Measurements from ENCODE around the gene TSEN2. TPM values are rescaled to one million over a fixed set of nuclear protein-coding genes. Genes with fewer than 3 reads are reported as not detected.

TSEN2 gene
- total and polyA plus RNA-seq, 2 of the 13 experiments (the other 11 are each of a cell fraction or from before 2014, with no cell fraction given), result 11.0 to 17.3 TPM

- TF ChIP-seq, protein P1, sequence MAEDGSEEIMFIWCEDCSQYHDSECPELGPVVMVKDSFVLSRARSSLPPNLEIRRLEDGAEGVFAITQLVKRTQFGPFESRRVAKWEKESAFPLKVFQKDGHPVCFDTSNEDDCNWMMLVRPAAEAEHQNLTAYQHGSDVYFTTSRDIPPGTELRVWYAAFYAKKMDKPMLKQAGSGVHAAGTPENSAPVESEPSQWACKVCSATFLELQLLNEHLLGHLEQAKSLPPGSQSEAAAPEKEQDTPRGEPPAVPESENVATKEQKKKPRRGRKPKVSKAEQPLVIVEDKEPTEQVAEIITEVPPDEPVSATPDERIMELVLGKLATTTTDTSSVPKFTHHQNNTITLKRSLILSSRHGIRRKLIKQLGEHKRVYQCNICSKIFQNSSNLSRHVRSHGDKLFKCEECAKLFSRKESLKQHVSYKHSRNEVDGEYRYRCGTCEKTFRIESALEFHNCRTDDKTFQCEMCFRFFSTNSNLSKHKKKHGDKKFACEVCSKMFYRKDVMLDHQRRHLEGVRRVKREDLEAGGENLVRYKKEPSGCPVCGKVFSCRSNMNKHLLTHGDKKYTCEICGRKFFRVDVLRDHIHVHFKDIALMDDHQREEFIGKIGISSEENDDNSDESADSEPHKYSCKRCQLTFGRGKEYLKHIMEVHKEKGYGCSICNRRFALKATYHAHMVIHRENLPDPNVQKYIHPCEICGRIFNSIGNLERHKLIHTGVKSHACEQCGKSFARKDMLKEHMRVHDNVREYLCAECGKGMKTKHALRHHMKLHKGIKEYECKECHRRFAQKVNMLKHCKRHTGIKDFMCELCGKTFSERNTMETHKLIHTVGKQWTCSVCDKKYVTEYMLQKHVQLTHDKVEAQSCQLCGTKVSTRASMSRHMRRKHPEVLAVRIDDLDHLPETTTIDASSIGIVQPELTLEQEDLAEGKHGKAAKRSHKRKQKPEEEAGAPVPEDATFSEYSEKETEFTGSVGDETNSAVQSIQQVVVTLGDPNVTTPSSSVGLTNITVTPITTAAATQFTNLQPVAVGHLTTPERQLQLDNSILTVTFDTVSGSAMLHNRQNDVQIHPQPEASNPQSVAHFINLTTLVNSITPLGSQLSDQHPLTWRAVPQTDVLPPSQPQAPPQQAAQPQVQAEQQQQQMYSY (CRISPR knock-in tag; IDR thresholded peaks at IDR 0.05), result no peak
- TF ChIP-seq, protein P2, sequence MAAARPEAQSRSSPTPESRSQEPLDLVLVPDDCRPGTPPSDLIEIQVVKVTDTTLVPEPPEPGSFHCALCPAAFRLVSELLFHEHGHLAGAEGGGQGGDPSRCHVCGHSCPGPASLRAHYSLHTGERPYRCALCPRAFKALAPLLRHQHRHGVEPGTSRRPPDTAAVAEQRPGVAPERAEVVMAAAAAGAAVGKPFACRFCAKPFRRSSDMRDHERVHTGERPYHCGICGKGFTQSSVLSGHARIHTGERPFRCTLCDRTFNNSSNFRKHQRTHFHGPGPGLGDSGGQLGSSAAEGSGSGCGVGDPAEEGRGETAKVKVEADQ (CRISPR knock-in tag; IDR thresholded peaks at IDR 0.05; ENCODE audit: borderline replicate concordance), result no peak
These were observed 32.3 kb upstream of the TSEN2 start (continued) for GRCh38 chr3:12451960-12452359.

- BruUV-seq (replicated peaks), result no TSS peak
- in situ Hi-C loops (cut with HindIII; ENCODE audit: extremely low pct_ligation_motif_present, low pct_unique_long_range_greater_than_20kb), result no loop called here
- Histone ChIP-seq H3K4me2 (ENCODE audit: low read depth, low read length) (peak overlapping the region; percentile 26; the same call in 1 of the 2 replicates), H3K79me2 (ENCODE audit: insufficient read depth, low read length) (no peaks in the 10 kb centered on the region), H4K20me1 (ENCODE audit: insufficient read depth, low read length) (no peaks in the 10 kb centered on the region), H3K4me3 (replicated peaks in 1 of 3; ENCODE audit: insufficient read depth in 1 of 3, low read depth in 2 of 3, low read length in 3 of 3) (no peak overlapping the region), H3K36me3 (replicated peaks in 1 of 2; ENCODE audit: control insufficient read depth in 1 of 2, insufficient read depth in 2 of 2, low read length in 2 of 2) (no peaks in the 10 kb centered on the region), H3K27me3 (ENCODE audit: control insufficient read depth in 1 of 2, insufficient read depth in 2 of 2, low read length in 2 of 2) (no peaks in the 10 kb centered on the region), H3K9ac (ENCODE audit: insufficient read depth, low read depth, low read length) (peak overlapping the region; percentile 12; the same call in 1 of the 2 replicates), H3K27ac (ENCODE audit: extremely low read length, insufficient read depth, low read length) (peak overlapping the region; percentile 83), H2AFZ (ENCODE audit: low read length) (no peak overlapping the region), H3K4me1 (ENCODE audit: insufficient read depth, low read length) (peaks cover 86% of the 10 kb centered on the region), H3K9me3 (ENCODE audit: low read length) (no peaks in the 10 kb centered on the region)
- ATAC-seq (peak; percentile 94), DNase-seq (ENCODE audit: low spot score) (peak; percentile 94), FAIRE-seq (peak; percentile 86)
- intact Hi-C loops (cut with micrococcal nuclease; ENCODE audit: unreplicated experiment), result no loop called here
- 71% methylated on average over 10 of the region's 12 CpGs for WGBS (ENCODE audit: low lambda C conversion rate)
- ChIA-PET POLR2A (interaction anchor here (0.8 to 1.8 kb wide), 9 partner anchors 10 to 164 kb away, joined by 3 to 16 read pairs (median 3); partner anchors contain the start of genes PPARG and TSEN2), CTCF (ENCODE audit: low intra/inter-chr PET ratio, low total read pairs) (no interaction called here)
- TF ChIP-seq REPIN1 (CRISPR knock-in tag; IDR thresholded peaks at IDR 0.05; ENCODE audit: borderline replicate concordance, low read depth) (peak; percentile 32; the same call in 1 of the 2 replicates), CCAR2 (optimal IDR thresholded peaks at IDR 0.05; ENCODE audit: low read depth, low read length) (no peak), EP300 (IDR thresholded peaks at IDR 0.05; ENCODE audit: low read depth in 2 of 2, low read length in 2 of 2) (peak in 1 of 2 experiments; percentile 80; a peak in 2 of 4 replicates), EP300 (CRISPR knock-in tag; IDR thresholded peaks at IDR 0.05; ENCODE audit: borderline replicate concordance) (peak; percentile 65; the same call in 1 of the 2 replicates), ZNF367 (CRISPR knock-in tag; IDR thresholded peaks at IDR 0.05; ENCODE audit: borderline replicate concordance) (no peak), SCMH1 (CRISPR knock-in tag; IDR thresholded peaks at IDR 0.05; ENCODE audit: borderline replicate concordance) (no peak), SUZ12 (IDR thresholded peaks at IDR 0.05; ENCODE audit: low read depth, low read length) (no peak)
- TF ChIP-seq, protein P3, sequence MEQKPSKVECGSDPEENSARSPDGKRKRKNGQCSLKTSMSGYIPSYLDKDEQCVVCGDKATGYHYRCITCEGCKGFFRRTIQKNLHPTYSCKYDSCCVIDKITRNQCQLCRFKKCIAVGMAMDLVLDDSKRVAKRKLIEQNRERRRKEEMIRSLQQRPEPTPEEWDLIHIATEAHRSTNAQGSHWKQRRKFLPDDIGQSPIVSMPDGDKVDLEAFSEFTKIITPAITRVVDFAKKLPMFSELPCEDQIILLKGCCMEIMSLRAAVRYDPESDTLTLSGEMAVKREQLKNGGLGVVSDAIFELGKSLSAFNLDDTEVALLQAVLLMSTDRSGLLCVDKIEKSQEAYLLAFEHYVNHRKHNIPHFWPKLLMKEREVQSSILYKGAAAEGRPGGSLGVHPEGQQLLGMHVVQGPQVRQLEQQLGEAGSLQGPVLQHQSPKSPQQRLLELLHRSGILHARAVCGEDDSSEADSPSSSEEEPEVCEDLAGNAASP (CRISPR knock-in tag; IDR thresholded peaks at IDR 0.05; ENCODE audit: borderline replicate concordance), result peak; percentile 71; the same call in 1 of the 2 replicates
- TF ChIP-seq, protein P4, sequence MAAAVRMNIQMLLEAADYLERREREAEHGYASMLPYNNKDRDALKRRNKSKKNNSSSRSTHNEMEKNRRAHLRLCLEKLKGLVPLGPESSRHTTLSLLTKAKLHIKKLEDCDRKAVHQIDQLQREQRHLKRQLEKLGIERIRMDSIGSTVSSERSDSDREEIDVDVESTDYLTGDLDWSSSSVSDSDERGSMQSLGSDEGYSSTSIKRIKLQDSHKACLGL (CRISPR knock-in tag; IDR thresholded peaks at IDR 0.05), result no peak
These were observed 31.6 kb upstream of the TSEN2 start for GRCh38 chr3:12452361-12453330.
